GM18519 (cell line): ENCODE results near the gene AGPAT2.
"Not testable (repeated sequence)": the region's sequence is repeated elsewhere in the genome, so short reads cannot be mapped to it uniquely, and the experiment has no call there.

ENCODE experiments used
- ATAC-seq: cut with Tn5 transposase; IDR thresholded peaks from one replicate; pipeline ENCODE4 v1.9.1; 2021; ENCODE audit warnings: mild to moderate bottlenecking, moderate library complexity; ENCODE audit not compliant: unreplicated experiment, low FRiP score

AGPAT2 gene

DNA sequence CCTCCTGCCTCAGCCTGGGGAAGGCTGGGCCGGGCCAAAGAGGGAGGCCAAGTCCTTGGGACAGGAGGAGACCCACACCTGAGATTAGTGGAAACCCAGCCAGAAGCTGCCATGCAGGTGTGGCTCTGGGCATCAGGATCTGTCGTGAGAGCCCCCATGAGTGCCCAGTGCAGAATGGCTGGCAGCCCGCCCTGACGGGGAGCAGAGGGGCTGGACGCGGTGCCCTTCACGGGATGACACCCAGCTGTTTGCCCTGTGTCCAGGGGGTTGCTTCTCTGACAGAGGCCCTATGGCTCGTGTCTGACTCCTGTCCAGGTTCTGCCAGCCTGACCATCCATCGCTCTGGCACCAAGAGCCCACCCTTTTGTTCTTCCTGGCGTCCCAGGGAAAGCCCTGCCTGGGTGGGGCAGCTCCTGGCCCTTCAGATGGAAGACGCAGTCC, 33.7 kb upstream of the AGPAT2 start:
- no peak for ATAC-seq

DNA sequence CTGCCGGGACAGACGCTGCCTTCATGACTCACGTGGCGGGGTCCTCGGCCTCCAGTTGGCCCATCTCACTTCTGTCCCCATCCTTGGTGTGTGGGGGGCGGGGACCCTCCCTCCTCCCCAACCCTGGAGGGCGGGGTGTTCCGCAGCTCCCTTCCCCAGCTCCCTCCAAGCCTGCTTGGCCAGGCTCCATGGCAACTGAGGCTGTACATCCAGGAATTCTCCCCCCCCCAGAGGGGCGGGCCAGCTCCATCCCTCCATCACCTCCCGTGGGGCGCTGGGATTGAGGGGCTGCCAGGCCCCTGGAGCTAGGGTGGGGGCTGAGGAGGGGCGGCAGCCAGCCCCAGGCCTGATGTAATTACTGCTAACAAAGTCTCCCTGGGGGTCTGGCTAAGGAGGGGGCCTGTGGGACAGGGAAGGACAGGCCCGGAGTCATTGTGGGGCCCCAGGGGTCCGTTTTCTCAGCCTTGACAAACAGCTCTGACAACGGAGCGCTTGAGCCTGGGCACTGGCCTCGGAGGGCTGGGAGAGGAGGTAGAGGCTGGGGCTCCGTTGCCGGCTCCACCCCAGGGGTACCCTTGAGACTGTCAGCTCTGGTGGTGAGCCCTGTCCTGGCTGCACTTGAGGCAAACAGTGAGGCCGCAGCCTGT, 33.1 kb upstream of the AGPAT2 start:
- ATAC-seq = no peak

DNA sequence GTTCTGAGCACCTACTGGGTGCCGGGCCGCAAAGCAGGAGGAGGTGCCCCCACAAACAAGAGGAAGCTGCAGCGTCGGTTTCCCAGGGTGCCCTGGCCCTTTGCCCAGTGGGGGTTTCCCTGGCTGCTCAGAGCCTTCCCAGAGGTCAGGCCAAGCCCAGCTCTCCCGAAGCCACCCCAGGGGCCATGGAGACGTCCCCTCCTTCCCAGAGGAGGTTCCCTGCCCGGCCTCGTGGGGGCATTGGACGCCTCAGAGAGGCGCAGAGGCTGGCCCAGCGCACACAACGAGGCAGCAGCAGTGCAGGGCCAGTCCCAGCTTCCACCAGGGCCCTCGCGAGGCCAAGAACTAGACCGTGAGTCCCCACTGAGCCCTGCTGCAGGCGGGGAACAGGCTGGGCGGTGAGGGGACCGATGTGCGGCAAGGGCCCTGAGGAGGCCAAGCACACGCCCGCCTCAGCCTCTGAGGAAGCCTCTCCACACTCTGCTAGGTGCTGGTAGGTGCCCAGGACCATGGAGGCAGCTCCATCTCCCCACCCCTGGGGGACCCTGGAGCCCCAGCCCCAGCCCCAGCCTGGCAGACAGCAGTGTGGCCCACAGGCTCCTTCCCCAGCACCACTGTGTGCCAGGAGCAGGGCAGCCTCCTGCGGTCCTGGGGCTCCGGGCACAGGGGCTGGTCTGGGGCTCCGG, 32.1 kb upstream of the AGPAT2 start:
- no peak for ATAC-seq

DNA sequence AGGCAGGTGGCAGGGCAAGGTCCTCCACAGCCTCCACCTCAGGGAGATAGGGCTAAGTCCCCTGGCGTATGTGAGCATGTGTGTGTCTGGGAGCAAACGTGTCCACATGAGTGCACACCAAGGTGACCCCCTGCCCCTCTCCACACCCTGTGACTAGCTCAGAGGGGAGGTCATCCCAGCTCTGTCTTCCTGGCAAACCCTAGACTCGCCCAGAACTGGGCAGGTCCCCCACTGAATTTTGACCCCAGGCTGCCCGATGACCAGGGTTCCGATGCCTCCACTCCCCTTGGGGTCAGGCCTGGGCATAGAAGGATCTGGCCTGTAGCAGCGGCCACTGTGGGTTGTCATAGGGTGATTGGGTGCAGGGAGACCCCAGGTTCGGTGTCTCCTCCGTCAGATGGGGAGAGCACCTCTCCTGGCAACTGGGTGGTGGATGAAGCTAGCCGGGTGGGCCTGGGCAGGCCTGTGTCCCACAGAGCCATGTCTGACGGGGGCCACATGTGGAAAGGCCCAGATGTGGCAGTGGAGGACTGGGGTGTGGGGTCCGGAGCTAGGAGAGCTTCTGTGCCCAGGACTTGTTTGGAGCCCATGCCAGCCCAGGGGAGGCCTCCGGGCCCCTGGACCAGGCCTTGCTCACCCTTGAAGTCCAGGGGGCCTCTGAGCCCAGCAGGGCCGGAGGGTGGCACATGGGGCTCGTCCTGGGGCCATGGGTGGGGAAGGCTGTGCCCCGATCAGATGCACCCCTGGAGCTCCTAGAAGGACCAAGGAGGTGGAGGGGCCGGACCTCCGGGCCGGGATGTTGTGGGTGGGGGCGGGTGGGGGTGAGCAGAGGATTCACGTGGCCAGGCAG, 31.3 kb upstream of the AGPAT2 start:
- no peak for ATAC-seq

DNA sequence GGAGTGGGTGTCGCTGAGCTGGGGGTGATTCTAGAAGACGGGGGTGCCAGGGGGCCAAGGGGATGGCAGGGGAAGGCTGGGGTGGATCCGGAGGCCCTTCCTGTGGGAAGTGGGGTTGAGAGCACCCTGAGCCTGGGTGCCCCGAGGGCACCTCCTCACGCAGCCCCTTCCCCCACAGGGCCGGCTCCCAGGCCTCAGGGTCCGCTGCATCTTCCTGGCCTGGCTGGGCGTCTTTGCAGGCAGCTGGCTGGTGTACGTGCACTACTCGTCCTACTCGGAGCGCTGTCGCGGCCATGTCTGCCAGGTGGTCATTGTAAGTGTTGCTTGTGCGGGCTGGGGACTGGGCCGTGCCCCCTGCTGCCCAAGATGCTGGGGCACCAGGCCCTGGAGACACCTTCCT, 30.1 kb upstream of the AGPAT2 start:
- ATAC-seq = no peak

DNA sequence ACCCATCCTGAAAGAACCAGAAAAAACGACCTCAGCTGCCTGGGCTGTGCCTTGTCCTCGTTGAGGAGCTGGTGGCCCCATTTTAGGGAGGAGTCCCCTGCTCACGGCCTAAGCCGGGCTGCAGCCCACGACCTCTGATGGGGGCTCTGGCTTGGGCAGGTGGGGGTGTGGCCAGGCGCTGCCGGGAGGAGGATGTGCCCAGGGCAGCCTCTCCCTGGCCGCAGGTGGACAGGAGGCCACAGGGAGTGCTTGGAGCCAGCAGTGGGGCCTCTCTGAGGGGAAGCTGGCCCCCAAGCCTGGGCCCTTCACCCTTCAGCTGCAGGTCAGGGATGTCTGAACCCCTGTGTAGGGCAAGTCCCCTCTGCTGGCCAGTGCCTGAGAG, 27.6 kb upstream of the AGPAT2 start:
- ATAC-seq = no peak

DNA sequence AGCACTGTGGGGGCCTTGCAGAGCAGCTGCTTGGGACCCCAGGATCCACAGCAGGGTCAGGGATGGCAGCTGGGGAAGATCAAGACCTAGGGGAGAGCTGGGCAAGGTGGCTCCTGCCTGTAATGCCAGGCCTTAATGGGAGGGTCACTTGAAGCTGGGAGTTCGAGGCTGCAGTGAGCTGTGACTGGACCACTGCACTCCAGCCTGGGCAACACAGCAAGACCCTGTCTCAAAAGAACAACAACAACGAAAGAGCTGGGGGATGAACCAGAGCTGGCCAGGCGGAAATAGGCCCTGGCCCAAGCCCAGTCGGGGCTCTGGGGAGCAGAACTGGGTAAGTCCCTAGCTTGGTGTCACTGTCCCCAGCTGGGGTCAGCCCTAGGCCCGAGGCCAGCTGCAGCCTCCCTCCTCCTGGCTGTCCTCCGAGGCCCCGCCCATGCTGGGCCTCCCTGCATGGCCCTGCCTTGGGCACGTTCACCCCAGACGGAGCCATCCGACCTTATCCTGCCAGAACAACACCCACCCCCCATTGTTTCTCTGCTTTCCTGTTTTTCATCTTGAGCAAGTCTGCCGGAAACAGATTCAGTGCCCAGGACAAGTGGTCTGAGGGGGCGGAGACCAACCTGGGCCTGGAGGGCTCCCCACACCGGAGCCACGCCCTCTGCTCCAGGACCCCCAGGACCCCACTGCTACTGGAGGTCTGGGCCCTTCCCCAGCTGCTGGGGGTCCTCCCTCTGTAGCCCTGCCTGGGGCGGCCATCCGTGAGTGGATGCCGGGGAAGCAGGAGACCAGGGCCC, 27.0 kb upstream of the AGPAT2 start:
- ATAC-seq = no peak

DNA sequence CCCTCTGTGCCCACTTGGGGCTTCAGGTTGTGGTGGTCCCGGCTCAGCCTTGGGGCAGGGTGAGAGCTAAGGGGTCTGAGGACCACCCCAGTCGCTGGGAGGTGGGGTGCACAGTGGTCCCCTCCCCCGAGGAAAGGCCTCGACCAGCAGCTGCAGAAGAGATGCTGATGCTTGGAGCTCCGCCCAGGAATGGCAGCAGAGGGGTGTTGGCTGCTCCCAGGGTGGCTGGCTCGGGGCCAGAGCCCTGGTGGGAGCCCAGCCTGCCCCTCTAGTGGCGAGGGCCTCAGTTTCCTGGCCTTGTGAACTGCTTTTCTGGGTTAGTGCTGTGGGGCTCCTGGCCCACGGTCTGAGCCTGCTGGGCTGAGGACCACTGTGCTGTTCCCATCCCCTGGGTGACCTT, 26.3 kb upstream of the AGPAT2 start:
- ATAC-seq = no peak

DNA sequence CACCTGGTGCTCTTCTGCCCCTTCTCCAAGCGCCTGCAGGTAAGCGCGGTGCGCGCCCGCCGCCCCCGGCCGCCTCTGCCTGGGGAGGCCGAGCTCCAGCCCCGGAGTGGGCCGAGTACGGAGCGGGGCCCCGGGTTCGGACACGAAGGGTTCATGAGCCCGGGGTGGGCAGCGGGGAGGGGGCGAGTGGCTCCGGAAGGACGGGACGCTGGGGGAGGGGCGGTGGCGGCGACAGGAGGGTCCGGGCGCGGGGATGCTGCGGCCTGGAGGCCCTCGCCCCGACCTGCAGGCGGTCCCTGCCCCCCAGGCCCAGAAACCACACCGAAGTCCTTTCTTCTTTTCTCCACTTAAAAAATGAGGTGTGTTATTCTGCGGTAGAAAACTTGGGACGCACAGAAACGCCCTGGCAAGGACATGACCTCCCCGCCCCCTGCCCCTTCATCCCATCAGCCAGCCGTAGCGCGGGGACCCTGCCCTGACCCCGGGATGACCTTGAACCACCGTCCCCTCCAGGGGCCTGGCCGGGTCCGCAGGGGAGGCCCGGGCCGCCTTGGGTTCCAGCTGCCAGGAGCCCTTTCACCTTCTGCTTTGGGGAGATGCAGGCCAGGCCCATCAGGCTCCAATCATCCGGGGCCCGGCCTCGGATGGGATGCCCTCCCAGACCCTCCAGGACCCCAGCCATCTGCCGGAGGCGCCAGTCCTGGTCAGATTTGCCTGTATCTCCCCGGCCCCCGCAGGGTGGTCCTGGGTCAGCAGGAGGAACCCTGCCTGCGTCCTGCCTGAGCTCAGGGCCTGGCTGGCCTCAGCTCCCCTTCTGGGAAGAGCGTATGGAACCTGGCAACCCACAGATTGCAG, 25.7 kb upstream of the AGPAT2 start:
- ATAC-seq = no peak

DNA sequence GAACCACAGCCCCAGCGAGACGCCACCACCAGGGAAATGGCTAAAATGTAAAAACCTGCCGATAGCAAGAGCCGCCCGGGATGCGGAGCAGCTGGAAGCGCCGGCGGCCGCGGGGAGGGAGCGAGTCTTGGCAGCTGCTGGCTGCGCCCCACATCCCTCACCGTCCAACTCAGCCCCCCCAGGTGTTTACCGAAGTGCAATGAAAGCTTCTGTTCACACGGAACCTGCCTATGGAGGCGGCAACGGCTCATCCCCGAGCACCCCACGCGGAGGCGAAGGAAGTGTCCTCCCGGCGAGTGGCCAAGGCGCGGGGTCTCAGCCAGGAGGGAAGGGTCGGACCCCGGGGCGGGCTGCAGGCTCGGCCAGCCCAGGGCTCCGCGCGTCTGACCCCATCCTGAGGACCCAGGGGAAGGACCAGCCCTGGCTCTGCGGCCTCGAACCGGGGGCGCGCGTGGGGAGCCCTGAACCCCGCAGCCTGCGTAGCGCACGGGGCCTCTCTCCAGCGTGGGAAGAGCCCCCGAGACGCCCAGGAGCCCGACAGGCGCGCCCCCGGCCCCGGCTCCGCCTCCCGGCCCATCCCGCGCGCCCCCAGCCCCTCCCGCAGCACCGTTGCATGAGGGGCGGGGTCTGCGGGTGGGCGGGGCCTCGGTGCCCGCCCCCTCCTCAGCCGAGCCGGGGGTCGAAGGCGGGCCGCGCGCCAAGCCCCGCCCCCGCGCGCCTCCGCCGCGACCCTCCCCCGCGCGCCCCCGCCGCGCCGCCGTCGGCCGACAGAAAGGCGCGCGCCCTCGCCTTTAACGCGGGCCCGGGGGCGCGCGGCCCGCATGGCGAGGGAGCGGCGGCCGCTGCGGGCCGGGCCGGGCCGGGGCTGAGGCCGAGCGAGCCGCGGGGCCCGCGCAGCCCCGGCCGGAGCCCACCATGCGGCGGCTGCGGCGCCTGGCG, 24.8 kb upstream of the AGPAT2 start, which contains the start of gene DIPK1B:
DIPK1B (plus strand) TSS at position 822 of the 939 bp plus-strand sequence; CDS start at position 916, 94 bp downstream.
- no peak for ATAC-seq

DNA sequence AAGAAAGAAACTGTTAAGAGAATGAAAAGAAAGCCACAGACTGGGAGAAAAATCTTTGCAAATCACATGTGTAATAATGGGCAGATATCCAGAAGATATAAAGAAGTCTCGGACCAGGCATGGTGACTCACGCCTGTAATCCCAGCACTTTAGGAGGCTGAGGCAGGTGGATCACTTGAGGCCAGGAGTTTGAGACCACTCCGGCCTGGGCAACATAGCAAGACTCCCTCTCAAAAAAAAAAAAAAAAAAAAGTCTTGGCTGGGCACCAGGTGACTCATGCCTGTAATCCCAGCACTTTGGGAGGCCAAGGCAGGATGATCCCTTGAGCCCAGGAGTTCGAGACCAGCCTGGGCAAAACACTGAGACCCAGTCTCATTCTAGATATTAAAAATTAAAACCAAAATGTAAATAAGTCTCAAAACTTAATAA, 24.0 kb upstream of the AGPAT2 start:
- not testable (repeated sequence) for ATAC-seq

DNA sequence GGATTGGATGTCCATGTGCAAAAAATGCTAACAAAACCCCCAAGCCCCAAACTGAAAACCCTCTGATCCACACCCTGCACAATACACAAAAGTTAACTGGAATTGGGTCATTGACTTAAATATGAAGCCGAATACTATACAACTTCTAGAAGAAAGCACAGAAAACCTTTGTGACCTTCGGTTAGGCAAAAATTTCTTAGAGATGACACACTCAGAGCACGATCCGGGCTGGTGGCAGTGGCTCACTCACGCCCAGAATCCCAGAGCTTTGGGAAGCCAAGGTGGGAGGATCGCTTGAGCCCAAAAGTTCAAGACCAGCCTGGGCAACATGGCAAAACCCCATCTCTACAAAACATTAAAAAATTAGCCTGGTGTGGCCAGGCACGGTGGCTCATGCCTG, 23.3 kb upstream of the AGPAT2 start:
- no peak for ATAC-seq

DNA sequence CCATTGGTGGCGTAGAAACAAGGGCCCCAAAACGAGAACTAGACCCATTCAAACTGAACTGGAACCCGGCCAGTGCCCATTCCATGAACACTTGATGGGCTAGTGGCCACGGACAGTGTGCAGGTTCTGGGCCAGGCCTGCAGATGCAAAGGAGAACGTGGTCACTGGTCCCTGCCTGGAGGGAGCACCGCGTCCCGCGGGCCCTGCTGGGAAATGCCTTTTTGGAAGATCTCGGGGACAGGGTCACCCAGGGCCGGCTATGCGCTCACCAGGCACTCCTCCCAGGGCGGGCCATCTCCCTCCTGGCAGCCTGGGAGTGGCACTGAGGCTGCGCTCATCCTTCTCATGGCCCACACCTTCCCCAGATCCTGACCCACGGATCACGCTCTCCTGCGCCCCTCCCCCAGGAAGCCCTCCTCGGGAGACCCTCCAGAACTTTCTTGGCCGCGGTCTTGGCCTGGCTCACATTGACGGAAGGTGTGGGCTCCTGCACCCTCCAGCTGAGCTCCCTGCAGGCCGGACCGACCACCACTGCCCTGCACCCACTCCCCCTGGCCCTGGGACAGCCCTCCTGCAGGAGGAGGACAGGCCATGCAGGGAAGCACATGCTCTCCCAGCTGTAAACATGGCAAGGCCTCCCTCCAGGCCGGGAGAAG, 22.3 kb upstream of the AGPAT2 start:
- no peak for ATAC-seq

DNA sequence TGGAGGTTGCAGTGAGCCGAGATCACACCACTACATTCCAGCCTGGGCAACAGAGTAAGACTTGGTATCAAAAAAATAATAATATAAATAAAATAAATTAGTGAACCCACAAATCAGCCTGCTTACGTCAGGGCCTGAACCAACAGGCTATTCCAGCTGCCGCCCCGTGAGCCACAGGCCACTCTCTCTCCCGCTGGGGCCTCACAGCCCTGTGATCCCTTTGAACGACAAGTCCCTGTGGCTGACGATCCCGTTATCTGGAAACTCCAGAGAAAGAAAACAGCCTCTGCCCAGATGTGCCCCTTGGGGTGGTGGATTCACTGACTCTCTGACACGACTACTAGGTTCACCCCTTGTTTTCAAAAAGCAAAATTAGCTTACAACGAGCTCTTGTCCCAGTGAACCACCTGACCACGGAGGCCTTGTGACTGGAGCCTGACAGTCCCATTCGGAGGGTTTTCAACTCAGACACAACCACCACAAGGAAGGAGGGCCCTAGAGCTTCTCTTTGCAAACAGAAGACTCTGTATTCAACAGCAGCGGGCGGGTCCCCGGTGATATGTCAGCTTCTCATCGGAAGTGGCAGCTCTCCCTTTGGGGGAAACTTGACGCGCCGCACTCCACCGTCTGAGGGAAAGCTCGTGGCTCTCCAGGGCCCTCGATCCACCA, 20.7 kb upstream of the AGPAT2 start:
- no peak for ATAC-seq

DNA sequence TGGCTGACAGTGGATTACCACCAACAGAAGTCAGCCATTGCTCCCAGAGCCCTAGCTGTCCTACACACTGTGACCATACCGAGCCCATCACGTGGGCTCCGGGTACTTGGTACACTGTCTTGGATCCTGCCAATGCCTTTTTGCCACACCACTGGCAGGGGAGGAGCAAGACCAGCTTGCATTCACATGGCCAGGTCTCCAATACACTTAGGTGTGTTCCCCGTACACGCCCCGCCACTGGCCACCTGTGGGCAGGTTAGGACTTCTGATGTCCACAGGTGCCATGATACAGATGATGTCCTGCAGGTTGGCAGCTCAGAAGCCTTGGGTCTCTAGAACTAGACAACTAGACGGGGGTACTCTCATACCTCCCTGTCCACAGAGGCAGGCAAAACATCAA, 19.8 kb upstream of the AGPAT2 start:
- ATAC-seq = no peak

DNA sequence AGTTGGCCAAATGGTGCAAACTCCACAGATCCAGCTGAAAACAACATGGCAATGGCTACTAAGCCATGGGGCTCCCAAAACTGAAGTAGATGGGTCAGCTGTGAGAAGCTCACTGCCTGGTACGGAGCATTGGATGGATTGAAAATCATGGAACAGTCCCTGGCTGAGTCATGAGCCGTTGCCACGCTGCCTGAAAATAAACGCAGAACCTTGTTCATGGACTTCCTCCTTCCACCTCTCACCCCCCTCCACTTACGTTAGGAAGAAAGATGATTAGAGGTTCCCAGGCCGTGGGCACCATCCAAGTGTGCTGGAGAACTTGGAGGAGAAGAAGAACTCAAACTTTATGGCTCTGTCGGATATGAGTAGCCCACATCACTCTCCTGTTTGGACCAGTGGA, 18.3 kb upstream of the AGPAT2 start:
- no peak for ATAC-seq

DNA sequence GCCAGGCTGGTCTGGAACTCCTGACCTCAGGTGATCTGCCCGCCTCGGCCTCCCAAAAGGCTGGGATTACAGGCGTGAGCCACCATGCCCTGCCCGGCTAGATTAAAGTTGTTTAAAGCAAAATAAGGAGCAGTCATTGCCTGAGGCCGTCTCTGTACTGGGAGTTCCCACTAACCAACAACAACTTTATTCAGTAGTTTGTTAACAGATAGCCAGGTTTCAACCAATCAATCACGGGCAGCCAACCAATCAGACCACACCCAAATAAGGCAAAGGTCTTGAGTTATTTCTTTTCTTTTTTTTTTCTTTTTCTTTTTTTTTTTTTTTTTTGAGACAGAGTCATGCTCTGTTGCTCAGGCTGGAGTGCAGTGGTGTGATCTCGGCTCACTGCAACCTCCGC, 17.5 kb upstream of the AGPAT2 start:
- not testable (repeated sequence) for ATAC-seq
